H1 (cell line): ENCODE results near the gene TFDP1. TPM values are rescaled to one million over a fixed set of nuclear protein-coding genes. Genes with fewer than 3 reads are reported as not detected.

Source experiments
- CTCF ChIA-PET: fragments of 300-600 bp; sonication (Branson Sonifier 250); formaldehyde crosslinking; loops from one replicate; lab custom pipeline; 2021; ENCODE audit not compliant: partially characterized antibody; lab: Charles Lee
- POLR2A ChIA-PET: fragments of 300-600 bp; sonication (Branson Sonifier 250); formaldehyde crosslinking; loops from one replicate; lab custom pipeline; 2021; ENCODE audit warnings: inconsistent platforms; ENCODE audit not compliant: partially characterized antibody; lab: Charles Lee
- DNase-seq, 2 experiments: peaks; one replicate each; pipeline versions ENCODE4 v3.0.0 to v3.0.0-alpha.2; 2010 to 2022; ENCODE audit warnings: low spot score in 2 of 2, low read depth in 1 of 2, mixed read lengths in 1 of 2
- FAIRE-seq: peaks from 2 replicates; lab custom pipeline; 2011; peaks lifted over from hg19 to GRCh38; lab: Jason Lieb, UNC
- H2AFZ ChIP-seq: 2 replicates; pipeline ENCODE4 v1.8.1; 2012; ENCODE audit warnings: low read length, inconsistent platforms
- H2AK5ac ChIP-seq: 2 replicates; pipeline ENCODE4 v1.6.1; 2013; ENCODE audit warnings: low read depth, low read length
- H2BK120ac ChIP-seq: replicated peaks from 2 replicates; pipeline ENCODE3; 2013; ENCODE audit warnings: low read depth, low read length, inconsistent platforms
- H2BK12ac ChIP-seq: 2 replicates; pipeline ENCODE4 v1.6.1; 2013; ENCODE audit warnings: low read depth, low read length
- H2BK15ac ChIP-seq: 2 replicates; pipeline ENCODE4 v1.6.1; 2013; ENCODE audit warnings: low read length
- H2BK20ac ChIP-seq: 2 replicates; pipeline ENCODE4 v1.6.1; 2013; ENCODE audit warnings: low read length
- H2BK5ac ChIP-seq: 2 replicates; pipeline ENCODE4 v1.6.1; 2013; ENCODE audit warnings: low read depth, low read length
- H3K14ac ChIP-seq: 2 replicates; pipeline ENCODE4 v1.6.1; 2013; ENCODE audit warnings: inconsistent platforms; ENCODE audit not compliant: insufficient read length
- H3K18ac ChIP-seq: 2 replicates; pipeline ENCODE4 v1.6.1; 2013; ENCODE audit warnings: low read length; ENCODE audit errors: extremely low read depth
- H3K23ac ChIP-seq: 2 replicates; pipeline ENCODE4 v1.6.1; 2013; ENCODE audit warnings: inconsistent platforms; ENCODE audit not compliant: insufficient read length
- H3K23me2 ChIP-seq: 2 replicates; pipeline ENCODE4 v1.6.1; 2013; ENCODE audit warnings: low read depth, low read length
- H3K27ac ChIP-seq: 2 replicates; pipeline ENCODE4 v1.6.1; 2011; ENCODE audit warnings: low read depth, low read length, inconsistent platforms
- H3K27me3 ChIP-seq, 4 experiments: replicated peaks in 1 of 4; 1 replicate in 1 of 4; 2 replicates in 3 of 4; pipeline versions ENCODE4 v1.6.1 to v1.8.1; 2011 to 2013; ENCODE audit warnings: low read length in 3 of 4, mild to moderate bottlenecking in 3 of 4, inconsistent platforms in 2 of 4, mixed read lengths in 2 of 4, moderate library complexity in 1 of 4; ENCODE audit not compliant: control insufficient read depth in 3 of 4, insufficient read depth in 3 of 4; ENCODE audit errors: extremely low read depth in 1 of 4
- H3K36me3 ChIP-seq, 4 experiments: 2 replicates each; pipeline versions ENCODE4 v1.6.1 to v1.8.1; 2011 to 2013; ENCODE audit warnings: mild to moderate bottlenecking in 4 of 4, low read length in 3 of 4, moderate library complexity in 2 of 4, control low read depth in 1 of 4, inconsistent platforms in 1 of 4; ENCODE audit not compliant: insufficient read depth in 4 of 4, control insufficient read depth in 2 of 4
- H3K4ac ChIP-seq: replicated peaks from 2 replicates; pipeline ENCODE3; 2013; ENCODE audit warnings: low read length, low read depth, mixed read lengths, inconsistent platforms; ENCODE audit not compliant: insufficient read length
- H3K4me1 ChIP-seq, 4 experiments: replicated peaks in 1 of 4; 1 replicate in 1 of 4; 2 replicates in 3 of 4; pipeline versions ENCODE4 v1.6.1 to v1.8.1; 2011 to 2013; ENCODE audit warnings: low read length in 3 of 4, inconsistent platforms in 2 of 4, mixed read lengths in 1 of 4; ENCODE audit not compliant: insufficient read depth in 4 of 4, control insufficient read depth in 3 of 4
- H3K4me2 ChIP-seq, 2 experiments: 2 replicates each; pipeline versions ENCODE4 v1.6.1 to v1.8.1; 2011 to 2013; ENCODE audit warnings: low read depth in 2 of 2, low read length in 2 of 2, control low read depth in 1 of 2, inconsistent platforms in 1 of 2, mild to moderate bottlenecking in 1 of 2; ENCODE audit not compliant: insufficient read depth in 1 of 2
- H3K4me3 ChIP-seq, 4 experiments: fragments of 200-600, 300-600 bp in 1 of 4; sonication (generic), shearing (Covaris generic), sonication (Bioruptor Twin) in 1 of 4; 2 replicates each; pipeline versions ENCODE4 v1.5.1 to v1.8.1; 2011 to 2016; ENCODE audit warnings: low read length in 4 of 4, low read depth in 3 of 4, control low read depth in 2 of 4, inconsistent platforms in 2 of 4, mild to moderate bottlenecking in 2 of 4, mixed read lengths in 1 of 4, moderate library complexity in 1 of 4; ENCODE audit not compliant: insufficient read depth in 2 of 4; ENCODE audit errors: extremely low read depth in 1 of 4
- H3K56ac ChIP-seq: replicated peaks from 2 replicates; pipeline ENCODE3; 2013; ENCODE audit warnings: low read depth, mild to moderate bottlenecking, mixed read lengths, low read length, inconsistent platforms; ENCODE audit not compliant: insufficient read length
- H3K79me1 ChIP-seq: 2 replicates; pipeline ENCODE4 v1.6.1; 2013; ENCODE audit warnings: low read depth, low read length, control low read depth
- H3K79me2 ChIP-seq, 2 experiments: 2 replicates each; pipeline versions ENCODE4 v1.6.1 to v1.8.1; 2012 to 2013; ENCODE audit warnings: low read length in 2 of 2, mild to moderate bottlenecking in 2 of 2, inconsistent platforms in 1 of 2; ENCODE audit not compliant: insufficient read depth in 2 of 2, control insufficient read depth in 1 of 2
- H3K9ac ChIP-seq, 4 experiments: replicated peaks in 1 of 4; 1 replicate in 1 of 4; 2 replicates in 3 of 4; pipeline versions ENCODE4 v1.6.1 to v1.8.1; 2011 to 2013; ENCODE audit warnings: low read depth in 3 of 4, low read length in 3 of 4, control low read depth in 2 of 4, mild to moderate bottlenecking in 2 of 4, moderate library complexity in 2 of 4, inconsistent platforms in 1 of 4; ENCODE audit errors: extremely low read depth in 1 of 4
- H3K9me3 ChIP-seq, 2 experiments: 2 replicates each; pipeline versions ENCODE4 v1.6.1 to v1.8.1; 2012 to 2013; ENCODE audit warnings: mild to moderate bottlenecking in 2 of 2, moderate library complexity in 2 of 2, control low read depth in 1 of 2, inconsistent platforms in 1 of 2, low read depth in 1 of 2, low read length in 1 of 2, mixed read lengths in 1 of 2; ENCODE audit not compliant: insufficient read depth in 2 of 2
- H4K20me1 ChIP-seq, 2 experiments: replicated peaks in 1 of 2; 2 replicates each; pipeline versions ENCODE3 to v1.8.1; 2011 to 2013; ENCODE audit warnings: inconsistent platforms in 2 of 2, low read length in 2 of 2, mild to moderate bottlenecking in 1 of 2; ENCODE audit not compliant: insufficient read depth in 2 of 2, control insufficient read depth in 1 of 2
- H4K5ac ChIP-seq: 2 replicates; pipeline ENCODE4 v1.6.1; 2013; ENCODE audit warnings: low read length, low read depth, mixed read lengths, inconsistent platforms; ENCODE audit not compliant: insufficient read length
- H4K8ac ChIP-seq: 2 replicates; pipeline ENCODE4 v1.8.0; 2013; ENCODE audit warnings: mild to moderate bottlenecking, moderate library complexity, low read length, inconsistent platforms; ENCODE audit not compliant: insufficient read depth; ENCODE audit errors: extremely low read depth
- H4K91ac ChIP-seq: replicated peaks from 2 replicates; pipeline ENCODE3; 2013; ENCODE audit warnings: low read length, mixed read lengths, inconsistent platforms; ENCODE audit not compliant: insufficient read length
- BRCA1 ChIP-seq: IDR thresholded peaks from 2 replicates; pipeline ENCODE4 v1.6.1; 2012; ENCODE audit warnings: low read depth, low read length, improper control_type of control experiment
- EZH2 ChIP-seq: fragments of 200-600 bp; sonication (generic); IDR thresholded peaks from 2 replicates; pipeline ENCODE4 v1.7.1; 2012; ENCODE audit warnings: low read depth, mild to moderate bottlenecking, moderate library complexity, low read length, inconsistent platforms; ENCODE audit not compliant: severe bottlenecking
- FOSL1 ChIP-seq: IDR thresholded peaks from 2 replicates; pipeline ENCODE4 v1.6.1; 2011; ENCODE audit warnings: mild to moderate bottlenecking, low read depth, low read length, moderate library complexity; ENCODE audit not compliant: insufficient read depth
- RNF2 ChIP-seq: fragments of 200-900, 300-1000 bp; sonication (generic); IDR thresholded peaks from 2 replicates; pipeline ENCODE4 v1.7.1; 2016; ENCODE audit warnings: borderline replicate concordance, low read depth, mild to moderate bottlenecking, antibody characterized with exemption, low read length; ENCODE audit not compliant: poor library complexity, severe bottlenecking; ENCODE audit errors: missing control alignments
- SRF ChIP-seq: IDR thresholded peaks from 2 replicates; pipeline ENCODE4 v1.6.1; 2011; ENCODE audit warnings: mild to moderate bottlenecking, low read depth, low read length, moderate library complexity
- TAF7 ChIP-seq: optimal IDR thresholded peaks from 2 replicates; pipeline ENCODE3; 2011; ENCODE audit warnings: low read depth, mild to moderate bottlenecking, inconsistent platforms, low read length, moderate library complexity, borderline replicate concordance
- WGBS, 2 experiments: shearing (Covaris generic) in 1 of 2; methylation state at CpG; one replicate each; pipeline versions ENCODE4 v1.1.6 to v1.1.7; 2013 to 2015; ENCODE audit warnings: low lambda C conversion rate in 2 of 2, mixed read lengths in 2 of 2, inconsistent platforms in 1 of 2, low coverage in 1 of 2, missing lambda C conversion rate in 1 of 2; ENCODE audit not compliant: insufficient replicate concordance in 2 of 2, insufficient coverage in 1 of 2, insufficient read length in 1 of 2; ENCODE audit errors: extremely low coverage in 1 of 2, missing lambda C conversion rate in 1 of 2; 5-methylcytosine and 5-hydroxymethylcytosine counted together
- polyA plus RNA-seq, 7 experiments: library from polyadenylated mRNA; depleted of rRNA in 3 of 7; stranded (reverse) in 5 of 7; unstranded in 2 of 7; fragments of >200 nt in 5 of 7; fragments of 200-250 nt in 2 of 7; gene quantifications; 1 replicate in 5 of 7; 2 replicates in 1 of 7; 4 replicates in 1 of 7; pipeline versions ENCODE4 v1.2.1 to v1.2.3, GENCODE V29; 2011 to 2013; ENCODE audit warnings: missing spikeins in 2 of 7, mixed read lengths in 2 of 7
- total RNA-seq: library from RNA; stranded (reverse); fragmentation: NEBNext Ultra II Directional; extraction: Animal tissue kit (Norgen Biotek cat#: 25700); gene quantifications from 2 replicates; pipeline ENCODE4 v1.2.1, GENCODE V29; 2021
- TF ChIP-seq, protein P1 (sequence below): IDR thresholded peaks from 2 replicates; pipeline ENCODE4 v1.6.1; 2011; ENCODE audit warnings: low read depth, mild to moderate bottlenecking, low read length; ENCODE audit not compliant: insufficient read depth

The TFDP1 gene
- total and polyA plus RNA-seq, 2 of the 8 experiments (the other 6 are each of a cell fraction or from before 2014, with no cell fraction given): 43.6 to 81.9 TPM

DNA sequence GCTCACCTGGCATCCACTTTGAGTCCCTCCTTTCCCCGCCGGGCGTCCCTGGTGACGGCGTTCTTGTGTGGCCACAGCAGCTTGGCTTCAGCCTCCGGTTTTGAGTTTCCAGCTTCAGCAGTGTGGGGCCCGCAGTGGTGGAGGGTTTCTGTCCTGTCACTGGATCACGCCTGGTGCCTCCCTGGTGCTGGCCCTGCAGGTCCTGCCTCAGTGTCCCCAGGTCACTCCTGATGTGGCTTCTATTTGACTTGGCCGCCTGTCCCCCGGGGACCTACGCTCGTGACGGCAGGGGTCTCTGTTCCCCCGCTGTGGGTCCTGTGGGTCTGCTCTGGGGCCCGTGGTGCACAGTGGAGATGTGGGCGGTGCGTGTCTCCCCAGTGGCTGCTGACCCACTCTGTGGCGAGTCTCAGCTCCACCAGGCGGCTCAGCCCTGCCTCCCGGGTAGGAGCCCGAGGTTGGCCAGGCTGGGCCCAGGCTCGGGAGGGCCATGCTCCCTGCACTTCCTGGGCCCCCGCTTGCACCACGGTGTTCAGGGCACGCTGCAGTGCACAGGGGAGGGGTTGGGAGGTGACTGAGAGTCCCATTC is 71.5 kb downstream of the TFDP1 start:
- H2BK20ac ChIP-seq: no peak overlapping the region
- H4K91ac ChIP-seq: no peak overlapping the region
- H2AK5ac ChIP-seq: no peak overlapping the region
- no peak for FAIRE-seq
- H2BK5ac ChIP-seq: no peak overlapping the region; the same call in 1 of the 2 replicates
- H3K9ac ChIP-seq: no peak overlapping the region
- no peak overlapping the region for H2BK120ac ChIP-seq
- H4K20me1 ChIP-seq: no peaks in the 10 kb centered on the region
- WGBS, 2 experiments: 89% methylated on average over 24 of the region's 25 CpGs; no CpG with 5 or more reads in 1 of the 2 experiments
- no peak overlapping the region for H3K14ac ChIP-seq
- no peak overlapping the region for H3K4ac ChIP-seq
- H2AFZ ChIP-seq: no peak overlapping the region
- no peak overlapping the region for H3K27ac ChIP-seq
- no peak overlapping the region for H2BK15ac ChIP-seq
- no peaks in the 10 kb centered on the region for H3K36me3 ChIP-seq
- no peak overlapping the region for H3K56ac ChIP-seq
- H3K4me2 ChIP-seq: no peak overlapping the region
- no peaks in the 10 kb centered on the region for H3K4me1 ChIP-seq
- H3K27me3 ChIP-seq: no peaks in the 10 kb centered on the region
- POLR2A ChIA-PET: interaction anchor here (1.8 kb wide), 1 partner anchor 10 kb away, joined by 4 read pairs; no protein-coding TSS in a partner anchor
- H3K4me3 ChIP-seq: no peak overlapping the region
- H3K23me2 ChIP-seq: no peaks in the 10 kb centered on the region
- no peaks in the 10 kb centered on the region for H3K9me3 ChIP-seq
- H4K5ac ChIP-seq: no peak overlapping the region
- H3K79me2 ChIP-seq: no peaks in the 10 kb centered on the region
- H4K8ac ChIP-seq: no peak overlapping the region; the same call in 1 of the 2 replicates
- no peak for TF ChIP-seq SRF
- no peak for TF ChIP-seq BRCA1
- TF ChIP-seq, protein P1, sequence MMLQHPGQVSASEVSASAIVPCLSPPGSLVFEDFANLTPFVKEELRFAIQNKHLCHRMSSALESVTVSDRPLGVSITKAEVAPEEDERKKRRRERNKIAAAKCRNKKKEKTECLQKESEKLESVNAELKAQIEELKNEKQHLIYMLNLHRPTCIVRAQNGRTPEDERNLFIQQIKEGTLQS: no peak
- TF ChIP-seq TAF7: no peak
- no peak for TF ChIP-seq RNF2
- TF ChIP-seq EZH2: no peak
- TF ChIP-seq FOSL1: no peak
- TF ChIP-seq, all 59 proteins: peak for 0
- H3K18ac ChIP-seq: no peak overlapping the region
- no peak overlapping the region for H3K23ac ChIP-seq
- DNase-seq: no peak
- CTCF ChIA-PET: interaction anchor here (1.1 to 1.5 kb wide), 4 partner anchors 8 to 205 kb away, joined by 3 to 6 read pairs (median 3); no protein-coding TSS in a partner anchor
- H2BK12ac ChIP-seq: no peak overlapping the region
- no peaks in the 10 kb centered on the region for H3K79me1 ChIP-seq
